Stomach (tissue), 4 donors: Measurements from ENCODE around the gene NCMAP.

Experiments
- EP300 ChIP-seq: sonication (generic); formaldehyde crosslinking; IDR thresholded peaks from one replicate; pipeline ENCODE4 v1.6.1; 2017; ENCODE audit warnings: antibody characterized with exemption
- POLR2A ChIP-seq, 4 donors: fragments of 450-650 bp; IDR thresholded peaks; one replicate each; pipeline ENCODE4 v1.6.1; 2016; ENCODE audit warnings: antibody characterized with exemption in 4 of 4, control low read depth in 2 of 4, mild to moderate bottlenecking in 1 of 4, moderate library complexity in 1 of 4
- TF ChIP-seq, protein P1 (sequence below), 7 experiments: fragments of 450-650 bp in 4 of 7; fragments of 200-600 bp in 3 of 7; sonication (generic) in 3 of 7; IDR thresholded peaks; one replicate each; pipeline ENCODE4 v1.5.1; 2016 to 2019; ENCODE audit warnings: antibody characterized with exemption in 7 of 7, control low read depth in 2 of 7, mild to moderate bottlenecking in 1 of 7

DNA sequence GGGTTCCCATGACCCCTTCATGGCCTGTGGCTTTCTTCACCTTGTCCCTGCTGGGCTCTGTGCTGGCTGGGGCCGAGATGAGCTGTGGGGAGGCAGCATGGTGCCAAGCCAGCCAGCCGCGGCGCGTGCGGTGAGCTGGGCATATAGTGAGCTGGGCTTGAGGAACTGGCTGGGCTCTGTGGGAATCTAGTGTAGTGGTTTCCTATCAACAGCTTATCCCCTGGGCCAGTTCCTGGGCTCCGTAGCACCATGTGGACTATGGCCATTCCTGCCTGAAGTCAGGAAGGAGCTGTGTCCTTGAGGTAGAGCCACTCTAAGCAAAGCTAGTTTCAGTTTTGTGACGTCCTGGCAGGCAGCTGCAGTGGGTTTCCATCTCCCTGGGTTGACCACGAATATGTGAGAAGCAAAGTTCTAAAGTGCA, 1.8 kb downstream of the NCMAP start:
- TF ChIP-seq POLR2A (IDR thresholded peaks at IDR 0.05) (no peak), EP300 (no peak)
- TF ChIP-seq, protein P1, sequence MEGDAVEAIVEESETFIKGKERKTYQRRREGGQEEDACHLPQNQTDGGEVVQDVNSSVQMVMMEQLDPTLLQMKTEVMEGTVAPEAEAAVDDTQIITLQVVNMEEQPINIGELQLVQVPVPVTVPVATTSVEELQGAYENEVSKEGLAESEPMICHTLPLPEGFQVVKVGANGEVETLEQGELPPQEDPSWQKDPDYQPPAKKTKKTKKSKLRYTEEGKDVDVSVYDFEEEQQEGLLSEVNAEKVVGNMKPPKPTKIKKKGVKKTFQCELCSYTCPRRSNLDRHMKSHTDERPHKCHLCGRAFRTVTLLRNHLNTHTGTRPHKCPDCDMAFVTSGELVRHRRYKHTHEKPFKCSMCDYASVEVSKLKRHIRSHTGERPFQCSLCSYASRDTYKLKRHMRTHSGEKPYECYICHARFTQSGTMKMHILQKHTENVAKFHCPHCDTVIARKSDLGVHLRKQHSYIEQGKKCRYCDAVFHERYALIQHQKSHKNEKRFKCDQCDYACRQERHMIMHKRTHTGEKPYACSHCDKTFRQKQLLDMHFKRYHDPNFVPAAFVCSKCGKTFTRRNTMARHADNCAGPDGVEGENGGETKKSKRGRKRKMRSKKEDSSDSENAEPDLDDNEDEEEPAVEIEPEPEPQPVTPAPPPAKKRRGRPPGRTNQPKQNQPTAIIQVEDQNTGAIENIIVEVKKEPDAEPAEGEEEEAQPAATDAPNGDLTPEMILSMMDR (IDR thresholded peaks at IDR 0.05), result no peak
